ENCODE measurements around the gene PLEKHG4B.

DNA sequence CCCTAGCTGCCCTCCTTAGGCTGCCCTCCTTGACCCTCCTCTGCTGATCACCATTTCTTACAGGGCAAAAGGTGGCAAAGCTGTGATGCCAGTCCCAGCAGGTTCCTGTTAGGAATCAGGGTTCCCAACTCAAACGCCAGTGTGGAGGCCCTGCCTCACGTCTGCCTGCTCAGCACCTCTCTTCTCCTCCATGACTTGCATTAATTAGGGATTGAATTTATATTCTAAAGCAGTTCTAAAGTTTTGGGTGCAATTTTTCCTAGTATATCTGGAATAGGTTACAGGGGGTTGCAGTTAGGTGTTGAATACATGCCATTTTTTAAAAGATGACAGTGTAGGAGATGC is 13.2 kb upstream of the PLEKHG4B start:
- TF ChIP-seq, protein P1, sequence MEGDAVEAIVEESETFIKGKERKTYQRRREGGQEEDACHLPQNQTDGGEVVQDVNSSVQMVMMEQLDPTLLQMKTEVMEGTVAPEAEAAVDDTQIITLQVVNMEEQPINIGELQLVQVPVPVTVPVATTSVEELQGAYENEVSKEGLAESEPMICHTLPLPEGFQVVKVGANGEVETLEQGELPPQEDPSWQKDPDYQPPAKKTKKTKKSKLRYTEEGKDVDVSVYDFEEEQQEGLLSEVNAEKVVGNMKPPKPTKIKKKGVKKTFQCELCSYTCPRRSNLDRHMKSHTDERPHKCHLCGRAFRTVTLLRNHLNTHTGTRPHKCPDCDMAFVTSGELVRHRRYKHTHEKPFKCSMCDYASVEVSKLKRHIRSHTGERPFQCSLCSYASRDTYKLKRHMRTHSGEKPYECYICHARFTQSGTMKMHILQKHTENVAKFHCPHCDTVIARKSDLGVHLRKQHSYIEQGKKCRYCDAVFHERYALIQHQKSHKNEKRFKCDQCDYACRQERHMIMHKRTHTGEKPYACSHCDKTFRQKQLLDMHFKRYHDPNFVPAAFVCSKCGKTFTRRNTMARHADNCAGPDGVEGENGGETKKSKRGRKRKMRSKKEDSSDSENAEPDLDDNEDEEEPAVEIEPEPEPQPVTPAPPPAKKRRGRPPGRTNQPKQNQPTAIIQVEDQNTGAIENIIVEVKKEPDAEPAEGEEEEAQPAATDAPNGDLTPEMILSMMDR (IDR thresholded peaks at IDR 0.05; ENCODE audit: low read length): 0 out of 2 replicates have a peak, but pooled peaks have one; percentile 6
- no peak for TF ChIP-seq EZH2phosphoT487 (IDR thresholded peaks at IDR 0.05; ENCODE audit: low read length)

Data from MM.1S (cell line).